AG04449 (cell line): ENCODE data around the gene TXK.
A peak's percentile ranks its signal among the peaks of the same experiment; 100 is the strongest.

Experiments
- CTCF ChIA-PET: fragments of 350-600 bp; formaldehyde crosslinking; extraction: SDS; loops from one replicate; lab custom pipeline; 2021; ENCODE audit warnings: antibody characterized with exemption; lab: Yijun Ruan, JAX
- POLR2A ChIA-PET: fragments of 400-600, 350-600 bp; formaldehyde crosslinking; extraction: SDS; loops from one replicate; lab custom pipeline; 2020; ENCODE audit warnings: antibody characterized with exemption, inconsistent platforms; lab: Yijun Ruan, JAX
- DNase-seq: peaks from one replicate; pipeline ENCODE4 v3.0.0-alpha.2; 2010; ENCODE audit warnings: low read depth, low spot score
- H3K4me3 ChIP-seq: 2 replicates; pipeline ENCODE4 v1.5.1; 2011; ENCODE audit warnings: low read depth, mild to moderate bottlenecking, control low read depth, low read length
- TF ChIP-seq, protein P1 (sequence below): IDR thresholded peaks from one replicate; pipeline ENCODE4 v1.5.1; 2011; ENCODE audit warnings: mild to moderate bottlenecking, moderate library complexity, low read length, control low read depth, inconsistent platforms; ENCODE audit not compliant: insufficient read depth; ENCODE audit errors: missing control alignments

The TXK gene

GRCh38 chr4:48114412-48114811 is 19.6 kb downstream of the TXK start:
- TF ChIP-seq, protein P1, sequence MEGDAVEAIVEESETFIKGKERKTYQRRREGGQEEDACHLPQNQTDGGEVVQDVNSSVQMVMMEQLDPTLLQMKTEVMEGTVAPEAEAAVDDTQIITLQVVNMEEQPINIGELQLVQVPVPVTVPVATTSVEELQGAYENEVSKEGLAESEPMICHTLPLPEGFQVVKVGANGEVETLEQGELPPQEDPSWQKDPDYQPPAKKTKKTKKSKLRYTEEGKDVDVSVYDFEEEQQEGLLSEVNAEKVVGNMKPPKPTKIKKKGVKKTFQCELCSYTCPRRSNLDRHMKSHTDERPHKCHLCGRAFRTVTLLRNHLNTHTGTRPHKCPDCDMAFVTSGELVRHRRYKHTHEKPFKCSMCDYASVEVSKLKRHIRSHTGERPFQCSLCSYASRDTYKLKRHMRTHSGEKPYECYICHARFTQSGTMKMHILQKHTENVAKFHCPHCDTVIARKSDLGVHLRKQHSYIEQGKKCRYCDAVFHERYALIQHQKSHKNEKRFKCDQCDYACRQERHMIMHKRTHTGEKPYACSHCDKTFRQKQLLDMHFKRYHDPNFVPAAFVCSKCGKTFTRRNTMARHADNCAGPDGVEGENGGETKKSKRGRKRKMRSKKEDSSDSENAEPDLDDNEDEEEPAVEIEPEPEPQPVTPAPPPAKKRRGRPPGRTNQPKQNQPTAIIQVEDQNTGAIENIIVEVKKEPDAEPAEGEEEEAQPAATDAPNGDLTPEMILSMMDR: no peak
- POLR2A ChIA-PET: no interaction called here
- CTCF ChIA-PET: interaction anchor here (0.6 to 1.2 kb wide), 3 partner anchors 13 to 178 kb away, joined by 4 to 5 read pairs (median 4); no protein-coding TSS in a partner anchor
- H3K4me3 ChIP-seq: no peak overlapping the region
- no peak for DNase-seq

DNA sequence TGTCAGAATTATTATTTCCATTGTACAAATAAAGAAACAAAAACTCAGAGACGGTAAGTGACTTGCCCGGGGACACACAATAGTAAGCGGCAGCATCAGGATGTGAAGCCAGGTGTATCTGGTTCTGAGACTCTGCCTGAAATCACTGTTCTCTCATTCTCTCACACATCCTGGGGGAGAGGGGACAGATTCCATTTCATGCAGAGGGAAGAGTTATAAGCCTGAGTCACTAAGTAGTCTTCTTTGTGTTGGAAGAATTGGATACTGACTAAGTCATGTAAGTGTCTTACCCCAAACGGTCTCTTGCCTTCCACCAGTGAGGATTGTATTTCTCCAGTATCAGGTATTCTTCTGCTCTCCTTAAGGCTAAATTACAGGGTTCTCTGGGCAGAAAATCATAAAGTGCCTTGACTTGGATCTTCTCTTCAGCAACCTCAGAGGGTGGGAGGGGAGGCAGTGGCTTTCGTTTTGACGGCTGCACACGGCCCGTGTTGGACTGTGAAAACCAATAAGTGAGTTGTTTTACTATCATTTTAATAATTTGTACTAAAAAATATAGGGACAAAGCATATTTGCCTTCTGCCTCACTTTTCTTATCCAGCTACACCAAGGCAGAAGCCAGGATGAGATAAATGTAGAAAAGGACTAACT is 21.9 kb downstream of the TXK start:
- TF ChIP-seq, protein P1: no peak
- H3K4me3 ChIP-seq: no peak overlapping the region
- ChIA-PET CTCF (interaction anchor here (1.6 to 1.7 kb wide), 2 partner anchors 25 to 28 kb away, joined by 3 read pairs; no protein-coding TSS in a partner anchor), POLR2A (no interaction called here)
- DNase-seq: no peak

GRCh38 chr4:48110452-48110978 is 23.5 kb downstream of the TXK start:
- no peak overlapping the region for H3K4me3 ChIP-seq
- CTCF ChIA-PET: interaction anchor here (1.0 to 1.9 kb wide), 8 partner anchors 10 to 75 kb away, joined by 3 to 8 read pairs (median 4); no protein-coding TSS in a partner anchor
- POLR2A ChIA-PET: no interaction called here
- TF ChIP-seq, protein P1: no peak
- DNase-seq: no peak

GRCh38 chr4:48109413-48110263 is 24.4 kb downstream of the TXK start:
- no peak for DNase-seq
- ChIA-PET CTCF (interaction anchor here (0.8 to 1.9 kb wide), 11 partner anchors 9 to 74 kb away, joined by 3 to 8 read pairs (median 3); no protein-coding TSS in a partner anchor), POLR2A (no interaction called here)
- H3K4me3 ChIP-seq: no peak overlapping the region
- TF ChIP-seq, protein P1: peak; percentile 32

DNA sequence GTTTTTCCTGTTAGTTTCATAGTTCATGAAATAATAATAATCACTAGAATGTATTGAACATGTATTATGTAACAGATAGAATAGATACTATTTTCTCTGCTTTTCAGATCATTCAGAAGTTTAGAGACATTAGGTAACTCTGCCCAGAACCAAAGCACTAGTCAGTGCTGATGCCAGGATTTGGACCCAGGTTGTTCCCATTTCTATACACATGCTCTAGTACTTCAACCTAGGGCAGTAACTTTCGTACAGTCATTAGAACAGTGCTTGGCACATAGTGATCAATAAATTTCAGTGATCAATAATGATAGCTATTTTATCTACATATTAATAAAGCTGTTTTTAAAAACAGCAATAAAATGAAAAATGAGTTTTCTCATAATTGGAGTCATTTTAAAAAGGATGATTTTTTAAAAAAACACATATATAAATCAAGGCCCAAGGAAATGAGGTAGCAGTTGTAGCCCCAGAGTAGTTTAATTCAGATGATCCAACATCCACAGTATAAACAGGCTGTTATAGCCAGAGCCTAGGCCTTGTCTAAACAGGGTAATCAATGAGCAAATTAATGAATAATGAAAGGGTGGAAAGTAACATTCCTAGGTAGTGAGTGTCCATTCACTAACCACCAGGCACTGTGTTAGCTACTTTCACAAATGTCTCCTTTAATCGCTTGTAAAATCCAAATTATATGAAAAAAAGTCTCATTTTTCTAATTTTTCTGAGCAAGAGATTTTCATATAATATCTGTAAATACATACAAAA is 25.6 kb downstream of the TXK start:
- TF ChIP-seq, protein P1: no peak
- POLR2A ChIA-PET: no interaction called here
- CTCF ChIA-PET: interaction anchor here (1.2 to 1.9 kb wide), 4 partner anchors 10 to 30 kb away, joined by 3 to 8 read pairs (median 4); no protein-coding TSS in a partner anchor
- no peak overlapping the region for H3K4me3 ChIP-seq
- no peak for DNase-seq
